Stimulated activated CD8-positive, alpha-beta memory T cell treated with anti-CD3 and anti-CD28 coated beads, Interleukin-12 subunit alpha, Interleukin-12 subunit beta, amount 100 ng/mL, for 24 hours (primary cell): ENCODE data around the gene SNX20.

Source experiments
- DNase-seq: peaks from one replicate; pipeline ENCODE4 v3.0.0-alpha.2; 2020; ENCODE audit errors: extremely low read depth

Gene SNX20

DNA sequence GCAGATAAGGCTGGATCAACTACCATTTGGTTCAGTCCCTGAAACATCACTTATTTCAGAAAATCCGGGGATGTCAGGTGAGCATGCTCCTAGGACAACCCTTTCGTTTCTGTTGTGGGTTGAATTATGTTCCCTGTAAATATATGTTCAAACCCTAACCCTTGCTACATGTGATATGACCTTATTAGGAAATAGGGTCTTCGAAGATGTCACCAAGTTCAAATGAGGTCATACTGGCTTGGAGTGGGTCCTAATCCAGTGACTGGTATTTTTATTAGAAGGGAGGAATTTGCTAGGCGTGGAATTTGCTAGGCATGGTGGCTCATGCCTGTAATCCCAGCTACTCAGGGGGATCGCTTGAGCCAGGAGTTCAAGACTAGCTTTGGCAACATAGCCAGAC is 21.3 kb downstream of the SNX20 start:
- DNase-seq: no peak

DNA sequence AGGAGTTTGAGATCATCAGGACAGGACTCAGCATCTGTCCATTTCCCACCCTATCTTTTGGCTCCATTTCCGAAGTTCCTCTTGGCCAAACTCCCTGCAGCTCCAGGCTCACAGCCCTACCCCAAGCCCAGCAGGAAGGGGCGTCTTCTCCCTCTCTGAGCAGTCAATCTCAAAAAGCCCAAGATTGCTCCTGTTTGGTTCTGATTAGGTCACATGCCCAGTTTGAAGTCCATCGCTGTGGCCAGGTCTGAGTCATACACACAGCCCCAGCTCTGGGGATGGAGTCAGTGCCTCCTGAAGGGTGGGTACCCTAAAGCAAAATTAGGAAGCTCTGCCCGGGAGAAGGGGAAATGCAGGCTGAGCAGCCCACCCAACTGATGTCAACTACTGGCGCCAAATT is 23.9 kb downstream of the SNX20 start:
- no peak for DNase-seq

- DNase-seq: no peak
These were observed 25.5 kb downstream of the SNX20 start for GRCh38 chr16:50655558-50656055.

DNA sequence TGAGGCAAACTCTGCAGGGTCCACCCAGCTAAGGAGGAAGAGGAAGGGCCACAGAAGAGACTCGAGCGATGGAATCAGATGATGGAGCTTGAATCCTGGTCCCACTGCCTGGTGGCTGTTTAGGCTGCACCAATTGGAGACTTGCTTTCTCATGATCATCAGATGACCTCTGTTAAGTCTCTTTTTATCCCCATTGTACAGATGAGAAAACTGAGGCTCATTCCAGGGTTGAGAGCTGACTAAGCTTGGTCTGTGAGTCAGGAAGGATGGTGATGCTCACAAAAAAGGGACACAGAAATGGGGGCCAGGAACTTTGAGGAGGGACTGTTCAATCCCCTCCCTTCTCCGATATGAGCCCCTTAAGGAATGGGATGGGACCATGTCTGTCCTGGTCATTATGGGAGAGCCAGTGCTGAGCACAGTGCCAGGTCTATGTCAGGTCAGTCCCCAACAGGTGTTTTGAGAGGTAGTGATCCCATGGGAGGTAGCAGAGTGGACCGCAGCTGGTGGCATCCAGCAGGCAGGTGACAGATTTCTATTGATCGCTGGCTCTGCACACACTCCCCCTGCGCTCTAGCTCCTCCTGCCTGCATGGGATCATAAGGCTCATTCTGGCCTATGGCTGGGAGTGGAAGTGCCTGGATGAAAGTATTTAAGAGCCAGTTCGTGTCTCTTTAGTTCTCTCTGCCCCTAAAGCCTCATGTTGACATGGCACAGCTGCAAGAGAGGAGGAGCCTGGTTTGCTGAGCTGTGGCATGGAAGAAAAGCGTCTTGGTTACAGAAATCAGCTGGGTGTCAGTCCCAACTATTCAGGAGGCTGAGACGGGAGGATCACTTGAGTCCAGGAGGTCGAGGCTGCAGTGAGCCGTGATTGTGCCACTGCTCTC is 27.2 kb downstream of the SNX20 start:
- no peak for DNase-seq

- no peak for DNase-seq
These were observed 28.2 kb downstream of the SNX20 start for GRCh38 chr16:50652836-50653425.

- no peak for DNase-seq
These were observed 29.2 kb downstream of the SNX20 start for GRCh38 chr16:50651835-50652438.

- no peak for DNase-seq
These were observed 34.8 kb downstream of the SNX20 start for GRCh38 chr16:50646345-50646744.

DNA sequence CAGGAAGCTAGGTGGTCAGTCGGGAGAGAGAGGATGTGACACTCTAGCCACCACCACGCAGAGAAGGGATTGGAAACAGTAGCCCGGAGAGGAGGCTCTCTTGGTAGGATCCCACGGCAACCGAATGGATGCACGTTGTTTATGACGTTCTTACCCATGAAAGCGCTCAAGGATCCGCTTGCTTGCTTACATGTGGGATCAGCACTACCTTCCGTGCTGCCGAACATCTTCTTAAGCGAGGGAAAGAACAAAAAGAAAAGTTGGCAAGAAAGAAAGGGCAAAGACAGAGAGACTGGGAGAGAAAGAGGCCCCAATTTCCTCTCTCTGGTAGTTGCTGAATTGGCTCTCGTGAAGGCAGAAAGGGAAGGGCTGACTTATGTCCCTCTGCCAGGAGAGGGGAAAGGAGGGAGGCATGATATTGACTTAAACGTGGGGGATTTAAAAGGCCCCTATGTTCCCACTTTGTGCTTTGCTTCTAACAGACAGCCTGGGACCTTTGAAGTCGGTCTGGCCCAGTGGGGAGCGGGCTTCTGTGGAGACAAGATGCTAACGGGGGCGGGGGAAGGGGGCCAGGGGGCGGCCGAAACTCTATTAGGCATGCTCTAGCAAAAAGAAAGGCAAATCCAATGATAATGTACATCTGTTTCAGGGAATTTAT is 35.4 kb downstream of the SNX20 start:
- DNase-seq: no peak

DNA sequence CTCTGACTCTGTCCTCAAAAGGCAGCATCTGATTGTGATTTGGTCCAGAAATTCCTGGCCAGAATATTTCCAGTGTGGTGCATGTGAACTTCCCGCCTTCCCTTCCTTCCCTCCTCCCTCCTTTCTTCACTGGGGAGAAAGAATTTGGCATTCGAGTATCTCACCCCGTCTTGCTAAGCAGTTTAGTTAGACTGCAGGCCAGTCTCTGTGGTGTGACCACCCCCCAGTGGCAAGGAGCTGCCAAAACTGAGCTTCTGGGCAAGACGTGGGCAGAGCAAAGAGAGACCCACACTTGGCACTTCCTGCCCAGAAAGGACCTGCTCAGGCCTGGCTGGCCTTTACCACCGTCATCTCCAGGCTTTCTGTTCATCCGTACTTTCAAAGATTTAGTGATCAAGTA is 36.4 kb downstream of the SNX20 start:
- no peak for DNase-seq

GRCh38 chr16:50644245-50644644 is 36.9 kb downstream of the SNX20 start:
- no peak for DNase-seq

- DNase-seq: no peak
These were observed 37.9 kb downstream of the SNX20 start for GRCh38 chr16:50643192-50643591.

GRCh38 chr16:50642349-50642748 is 38.8 kb downstream of the SNX20 start:
- DNase-seq: no peak

DNA sequence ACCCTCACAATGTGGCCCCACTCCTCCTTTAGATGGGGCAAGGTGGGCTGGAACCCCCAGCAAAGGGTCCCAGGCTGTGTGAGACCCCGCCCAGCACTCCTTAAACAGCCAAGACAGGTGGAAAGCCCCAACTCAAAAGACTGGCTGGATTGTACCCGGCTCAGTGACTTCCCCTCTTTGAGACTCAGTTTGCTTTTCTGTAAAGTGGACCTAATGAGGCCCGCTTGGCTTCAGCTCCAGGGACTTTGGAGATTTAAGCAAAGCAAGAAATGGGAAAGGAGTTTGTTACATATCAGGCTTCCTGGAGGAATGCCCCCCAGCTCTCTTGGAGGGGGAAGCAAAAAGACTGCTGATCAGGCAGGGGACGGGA is 39.3 kb downstream of the SNX20 start:
- DNase-seq: no peak

DNA sequence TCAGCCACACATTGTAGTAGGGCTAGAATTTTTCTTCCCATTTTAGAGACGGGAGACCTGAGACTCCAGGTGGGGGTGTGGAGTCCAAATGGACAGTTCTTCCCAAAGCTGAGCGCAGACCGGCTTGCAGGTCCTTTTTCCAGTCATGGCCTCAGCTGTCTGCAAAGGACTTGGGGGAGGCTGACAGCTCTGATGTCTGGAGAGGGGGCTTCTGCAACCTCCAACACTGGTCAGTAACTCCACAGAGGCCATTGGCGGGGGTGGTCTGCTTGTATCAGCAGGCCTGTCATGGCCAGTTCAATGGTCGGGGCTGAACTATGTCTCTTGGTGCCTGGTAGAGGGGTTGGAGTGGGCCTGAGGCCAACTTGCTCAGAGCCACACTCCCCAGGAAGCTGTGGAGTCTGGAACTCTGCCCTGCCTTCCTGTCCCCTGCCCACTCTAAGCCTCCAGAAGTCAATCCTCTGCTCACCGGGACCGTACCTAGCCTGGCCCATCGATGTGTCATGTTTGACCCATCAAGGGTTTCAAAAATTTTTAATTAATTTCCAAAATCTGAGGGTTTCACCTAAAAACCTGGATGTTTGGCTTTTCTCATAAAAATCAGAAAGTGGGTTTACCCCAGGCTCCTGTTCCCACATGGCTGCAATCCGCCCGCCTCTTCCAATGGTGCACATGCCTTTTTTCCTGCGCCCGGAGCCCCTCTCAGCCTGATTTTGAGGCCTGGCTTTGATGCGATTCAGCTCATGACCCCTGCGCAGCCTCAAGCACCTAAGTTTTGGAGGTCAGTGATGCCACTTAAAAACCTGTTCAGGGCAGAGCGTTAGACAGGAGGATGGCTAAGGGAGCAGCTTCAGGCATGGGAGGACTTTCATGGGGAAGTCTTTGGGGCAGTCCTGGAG is 39.9 kb downstream of the SNX20 start:
- no peak for DNase-seq

DNA sequence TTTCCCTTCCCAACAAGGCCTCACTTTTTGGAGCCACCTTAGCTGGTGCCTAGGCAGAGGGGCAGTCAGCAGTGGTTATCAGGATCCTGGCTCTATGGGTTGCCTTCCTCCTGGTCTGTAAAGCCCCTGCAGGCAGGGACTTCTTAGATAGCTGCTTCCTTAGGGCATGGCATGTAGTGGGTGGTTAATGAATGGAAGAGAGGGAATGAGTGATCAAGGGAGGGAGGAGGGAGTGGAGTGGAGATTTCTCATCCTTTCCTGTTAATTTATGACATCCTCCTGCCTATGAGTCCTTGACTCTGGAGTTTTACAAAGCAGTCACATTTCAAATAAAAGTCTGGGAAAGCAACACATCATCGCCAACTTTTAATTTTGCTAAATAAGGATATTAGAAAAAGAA is 40.7 kb downstream of the SNX20 start:
- no peak for DNase-seq

- no peak for DNase-seq
These were observed 42.1 kb downstream of the SNX20 start for GRCh38 chr16:50638816-50639670.

GRCh38 chr16:50637716-50638602 is 43.2 kb downstream of the SNX20 start:
- no peak for DNase-seq

DNA sequence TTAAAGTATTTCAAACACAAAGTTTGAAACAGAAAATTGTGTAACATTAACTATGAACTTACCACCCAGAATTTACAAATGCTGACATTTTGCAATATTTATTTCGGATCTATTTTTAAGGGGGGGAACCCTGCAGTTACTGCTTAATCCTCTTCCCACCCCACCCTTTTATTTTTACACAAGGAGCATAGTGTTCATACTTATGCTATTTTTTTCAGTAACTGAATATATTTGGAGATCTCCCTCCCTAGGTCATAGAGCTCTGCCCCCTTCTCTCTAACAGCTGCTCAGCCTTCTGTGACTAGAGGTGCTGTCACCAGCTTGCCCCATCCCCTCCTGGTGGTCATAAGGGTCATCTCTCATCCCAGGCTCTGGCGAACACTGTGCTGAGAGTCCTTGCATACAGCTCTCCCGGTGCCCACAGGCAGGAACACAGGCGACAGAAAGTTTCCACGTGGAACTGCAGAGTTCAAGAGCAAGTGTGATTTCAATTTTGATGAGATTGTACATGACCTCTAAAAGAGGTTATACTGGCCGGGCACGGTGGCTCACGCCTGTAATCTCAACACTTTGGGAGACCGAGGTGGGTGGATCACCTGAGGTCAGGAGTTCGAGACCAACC is 44.2 kb downstream of the SNX20 start:
- DNase-seq: no peak
